ENCODE measurements around the gene TUBGCP3.

Gene TUBGCP3

DNA sequence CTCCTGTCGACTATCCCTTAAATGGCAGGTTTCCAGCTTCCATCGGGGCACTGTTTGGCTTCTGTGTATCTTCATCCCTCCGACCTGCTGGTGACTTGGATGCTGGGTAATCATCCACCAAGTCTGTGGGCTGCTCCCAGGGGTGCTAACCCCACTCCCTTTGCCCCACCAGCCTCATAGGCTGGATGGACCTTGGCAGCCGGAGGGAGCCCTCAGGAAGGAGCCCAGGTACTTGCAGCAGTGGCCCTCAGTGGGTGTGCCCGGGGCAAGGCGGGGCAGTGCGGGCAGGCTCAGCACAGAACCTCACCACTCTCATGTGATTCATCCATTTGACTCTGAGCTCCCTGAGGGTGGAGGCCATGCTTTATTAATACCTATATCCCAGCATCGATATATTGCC lies 27.4 kb upstream of the TUBGCP3 start:
- no peak for DNase-seq

DNA sequence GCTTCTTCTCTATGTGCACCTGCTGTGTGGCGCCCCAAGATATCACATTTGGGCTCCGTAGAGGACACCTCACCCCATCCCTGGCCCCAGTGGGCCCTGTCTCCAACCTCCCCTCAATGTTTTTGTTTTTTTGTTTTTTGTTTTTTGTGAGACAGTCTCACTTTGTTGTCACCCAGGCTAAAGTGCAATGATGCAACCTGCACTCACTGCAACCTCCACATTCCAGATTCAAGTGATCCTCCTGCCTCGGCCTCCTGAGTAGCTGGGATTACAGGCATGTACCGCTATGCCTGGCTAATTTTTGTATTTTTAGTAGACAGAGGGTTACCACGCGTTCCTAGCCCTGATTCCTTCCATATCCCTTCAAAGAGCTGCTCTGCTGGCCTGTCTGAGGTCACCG lies 26.9 kb upstream of the TUBGCP3 start:
- DNase-seq = no peak

DNA sequence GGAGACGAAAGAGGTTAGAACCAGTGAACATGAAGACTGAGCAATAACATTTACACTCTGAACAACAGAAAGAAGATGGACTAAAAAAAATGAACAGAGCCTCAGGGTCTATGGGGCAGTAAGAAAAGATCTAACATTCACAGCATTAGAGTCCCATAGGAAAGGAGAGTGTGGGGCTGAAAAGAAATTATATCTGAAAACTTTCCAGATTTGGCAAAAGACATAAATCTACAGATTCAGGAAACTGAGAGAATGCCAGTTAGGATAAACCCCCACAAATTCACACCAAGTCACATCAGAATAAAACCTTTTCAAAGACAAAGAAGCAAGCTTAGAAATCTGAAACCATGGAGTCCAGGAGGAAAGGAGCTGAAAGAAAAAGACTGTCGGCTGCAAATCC lies 20.3 kb upstream of the TUBGCP3 start:
- DNase-seq = no peak

DNA sequence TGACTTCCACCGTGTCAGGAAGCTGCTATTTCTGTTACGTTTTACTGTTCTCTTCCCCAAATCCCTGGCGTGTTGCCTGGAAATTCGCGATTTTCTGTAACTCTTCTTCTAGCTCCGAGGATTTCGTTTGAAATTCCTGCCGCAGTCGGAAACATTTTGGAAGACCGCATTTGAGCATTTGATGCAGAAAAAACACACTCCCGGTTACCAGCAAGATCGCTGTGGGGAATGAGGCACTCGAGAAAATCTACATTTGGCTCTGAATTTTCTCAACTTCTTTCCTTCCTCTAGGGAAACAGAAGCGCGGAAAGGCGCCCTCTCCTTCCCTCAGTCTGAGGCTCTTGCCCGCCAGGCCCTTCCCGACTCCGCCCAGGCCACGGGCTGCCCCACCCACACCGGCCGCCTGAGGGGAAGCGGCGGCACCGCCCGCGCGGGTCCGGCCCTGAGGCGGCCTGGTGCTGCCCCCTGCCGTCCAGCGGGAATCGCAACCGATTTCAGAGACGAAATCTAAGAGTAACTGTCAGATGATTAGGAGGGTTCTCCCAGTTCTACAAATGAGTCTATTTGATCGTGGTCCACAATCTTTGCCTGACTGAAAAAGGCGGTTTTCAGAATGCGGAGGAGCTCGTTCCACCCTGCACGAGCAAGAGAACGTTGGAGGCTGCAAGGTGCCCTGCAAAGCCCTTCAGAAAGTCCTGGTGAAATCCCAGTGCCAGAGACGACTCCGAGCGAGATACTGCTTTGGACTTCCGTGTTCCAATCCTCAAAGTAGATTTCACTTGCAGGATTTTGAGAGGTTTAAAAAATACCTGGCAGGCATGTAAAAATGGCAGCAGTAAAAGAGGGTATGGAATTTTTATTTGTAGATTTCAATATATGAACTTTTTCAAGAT lies 18.4 kb upstream of the TUBGCP3 start:
- peak; percentile 72 for DNase-seq

DNA sequence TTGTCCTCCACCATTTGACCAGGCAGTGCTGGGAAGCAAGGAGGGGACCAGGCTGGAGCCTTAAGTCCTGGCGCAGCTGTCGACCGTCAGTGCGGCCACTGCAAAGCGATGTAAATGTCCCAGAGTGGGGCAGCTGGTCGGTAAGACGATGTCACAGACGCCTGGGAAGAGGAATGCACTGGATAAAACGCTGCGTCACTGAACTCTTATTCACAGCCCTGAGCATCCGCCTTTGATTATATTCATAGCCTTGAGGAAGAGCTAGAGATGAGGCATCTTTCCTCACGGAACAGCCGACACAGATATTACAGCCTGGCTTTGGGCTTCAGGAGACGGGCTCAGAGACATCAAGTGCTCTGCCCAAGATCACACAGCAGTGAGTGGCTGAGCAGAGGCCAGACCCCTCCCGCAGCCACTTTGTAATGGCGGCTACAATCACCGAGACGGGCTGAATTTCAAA lies 17.6 kb upstream of the TUBGCP3 start:
- no peak for DNase-seq

DNA sequence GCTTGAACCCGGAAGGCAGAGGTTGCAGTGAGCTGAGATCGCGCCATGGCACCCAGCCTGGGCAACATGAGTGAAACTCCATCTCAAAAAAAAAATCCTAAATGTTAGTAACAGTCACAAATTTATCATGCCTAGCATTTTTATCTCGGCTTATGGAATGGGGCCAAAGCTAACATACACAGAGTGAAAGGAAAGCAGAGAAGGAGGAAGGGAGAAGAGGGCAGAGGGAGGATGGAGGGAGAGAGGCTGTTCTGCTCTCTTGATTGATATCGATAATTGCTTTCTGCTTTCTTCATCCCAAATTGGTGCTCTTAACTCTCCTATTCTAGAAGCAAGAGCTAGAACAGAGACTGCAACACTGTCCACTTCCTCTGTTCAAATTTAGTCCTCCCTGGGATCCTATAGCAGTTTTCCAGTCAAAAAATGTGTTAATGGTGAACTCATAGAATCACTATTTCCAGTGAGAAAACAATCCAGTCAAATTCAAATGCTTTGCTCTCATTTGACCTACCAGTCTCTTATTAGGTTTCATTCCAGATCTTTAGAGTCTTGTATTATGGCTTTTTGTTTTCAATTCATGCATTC lies 15.8 kb upstream of the TUBGCP3 start:
- DNase-seq = no peak

DNA sequence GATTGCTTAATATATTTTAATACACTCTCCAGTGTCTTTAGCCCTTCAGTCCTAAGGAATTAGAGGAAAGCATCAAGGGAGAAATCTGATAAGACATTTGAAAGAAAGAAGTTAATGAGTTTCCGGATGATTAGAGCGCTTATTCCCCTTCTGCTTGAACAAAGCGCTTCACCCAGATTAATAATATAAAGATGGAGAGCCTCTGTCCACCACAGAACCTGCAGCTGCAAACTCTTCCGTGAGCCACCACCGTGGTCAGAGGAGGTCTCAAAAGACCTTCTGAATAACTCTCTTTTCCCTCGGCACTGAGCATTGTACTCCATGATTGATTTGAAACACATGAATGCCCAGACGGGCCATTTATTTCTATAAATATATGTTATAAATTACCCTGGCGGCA lies 14.2 kb upstream of the TUBGCP3 start:
- DNase-seq = no peak

DNA sequence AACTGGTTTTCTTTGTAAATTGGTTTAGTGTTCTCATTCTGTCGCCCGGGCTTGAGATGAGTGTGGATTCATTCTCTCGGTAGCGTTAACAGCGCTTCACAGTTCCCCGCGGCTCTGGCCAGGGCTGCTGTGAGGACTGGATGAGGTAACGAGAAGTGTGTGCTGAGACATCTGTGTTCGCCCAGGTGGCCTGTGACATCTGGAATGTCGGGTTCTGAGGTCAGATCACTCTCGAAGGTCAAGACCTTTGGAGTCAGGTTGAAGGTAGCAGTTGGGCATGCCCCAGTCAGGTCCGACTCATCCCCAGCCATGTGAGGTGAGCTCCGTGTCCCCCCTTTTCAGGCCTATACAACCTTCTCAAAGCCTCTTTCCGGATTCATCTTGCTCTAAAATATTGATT lies 13.4 kb upstream of the TUBGCP3 start:
- no peak for DNase-seq

DNA sequence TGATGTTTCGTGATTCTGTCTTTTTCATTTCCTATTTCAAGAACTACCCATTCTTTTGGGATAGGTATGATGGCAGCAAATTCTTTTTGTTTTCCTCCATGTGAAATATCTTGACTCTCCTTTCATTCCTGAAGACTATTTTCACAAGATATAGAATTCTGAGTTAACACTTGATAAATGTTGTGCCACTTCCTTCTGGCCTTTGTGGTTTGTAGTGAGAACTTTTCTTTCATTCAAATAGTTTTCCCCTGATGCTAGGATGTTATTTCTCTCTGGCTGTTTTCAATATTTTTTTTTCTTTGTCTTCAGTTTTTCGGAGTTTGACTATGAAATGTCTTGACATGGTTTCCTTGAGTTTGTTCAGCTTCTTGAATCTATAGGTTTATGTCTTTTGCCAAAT lies 8.3 kb upstream of the TUBGCP3 start:
- DNase-seq = no peak

DNA sequence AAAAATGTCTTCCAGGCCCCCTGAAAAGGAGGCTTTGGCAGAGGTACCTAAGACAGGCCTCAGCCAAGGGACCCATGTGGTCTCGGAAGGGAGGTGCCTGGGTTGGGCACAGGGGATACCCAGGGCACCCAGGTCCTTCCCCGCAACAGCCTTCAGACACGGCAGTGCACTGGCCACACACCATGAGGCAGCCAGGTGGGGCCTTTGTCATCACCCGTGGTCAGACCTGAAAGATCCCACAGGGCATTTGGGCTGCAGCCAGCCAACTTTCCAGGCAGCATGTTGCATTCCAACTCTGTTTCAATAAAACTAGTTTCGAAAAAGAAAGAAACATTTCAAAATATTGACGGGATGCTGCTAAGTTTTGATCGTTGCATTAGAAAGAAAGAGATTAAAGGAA lies 4.7 kb upstream of the TUBGCP3 start:
- DNase-seq = no peak

DNA sequence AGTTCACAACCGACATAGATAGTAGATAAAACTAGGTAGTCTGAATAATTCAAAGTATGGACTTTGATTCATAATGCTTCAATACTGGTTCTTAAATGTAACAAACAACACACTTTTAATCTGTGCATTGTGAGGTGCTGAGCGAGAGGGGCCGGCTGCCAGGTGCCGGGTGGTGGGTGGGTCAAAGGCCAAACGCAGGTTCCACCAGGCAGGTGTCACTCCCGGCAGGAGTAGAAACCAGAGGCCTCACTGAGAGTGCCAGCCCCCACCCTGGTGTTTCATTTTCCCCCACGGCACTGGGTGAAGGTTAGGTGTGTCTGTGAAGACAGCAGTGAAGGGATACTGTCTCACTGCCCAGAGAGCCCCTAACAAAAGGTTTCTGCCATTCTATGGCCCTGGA lies 4.2 kb upstream of the TUBGCP3 start:
- no peak for DNase-seq

DNA sequence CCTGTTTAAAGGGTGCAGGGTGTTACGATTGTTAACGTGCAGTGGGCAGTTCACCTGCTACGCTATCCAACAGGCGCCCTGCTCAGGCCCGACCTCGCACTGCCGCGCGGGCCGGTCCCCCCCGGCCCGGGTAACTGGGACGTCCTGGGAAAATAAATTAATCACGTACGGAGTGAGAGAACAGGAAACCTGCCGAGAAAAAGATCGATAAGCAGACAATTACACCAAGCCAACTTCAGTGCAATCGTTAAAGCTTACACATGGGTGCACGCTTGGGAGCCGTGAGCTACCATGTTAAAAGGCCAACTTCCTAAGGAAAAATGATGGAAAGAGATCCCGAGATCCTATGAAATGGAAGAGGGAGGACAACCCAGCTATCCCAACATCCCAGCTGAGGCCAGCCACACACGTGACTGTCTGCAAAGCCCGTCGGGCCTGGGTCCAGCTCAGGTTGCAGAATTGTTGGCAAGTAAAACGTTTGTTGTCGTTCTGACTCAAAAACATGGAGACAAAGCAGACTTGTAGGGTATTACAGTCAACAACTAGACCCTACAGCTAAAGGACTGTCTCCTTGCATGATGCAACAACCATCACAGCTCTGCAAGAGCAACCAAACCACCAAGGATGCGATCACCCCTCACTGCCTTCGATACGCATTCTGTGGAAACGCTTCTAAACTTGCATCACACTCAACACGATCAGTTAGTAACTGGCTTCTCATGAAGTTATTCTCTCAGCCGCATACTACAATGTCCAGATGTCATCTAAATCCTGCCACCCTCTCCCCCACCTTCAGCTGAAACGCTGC lies 741 bp upstream of the TUBGCP3 start:
- no peak for DNase-seq

DNA sequence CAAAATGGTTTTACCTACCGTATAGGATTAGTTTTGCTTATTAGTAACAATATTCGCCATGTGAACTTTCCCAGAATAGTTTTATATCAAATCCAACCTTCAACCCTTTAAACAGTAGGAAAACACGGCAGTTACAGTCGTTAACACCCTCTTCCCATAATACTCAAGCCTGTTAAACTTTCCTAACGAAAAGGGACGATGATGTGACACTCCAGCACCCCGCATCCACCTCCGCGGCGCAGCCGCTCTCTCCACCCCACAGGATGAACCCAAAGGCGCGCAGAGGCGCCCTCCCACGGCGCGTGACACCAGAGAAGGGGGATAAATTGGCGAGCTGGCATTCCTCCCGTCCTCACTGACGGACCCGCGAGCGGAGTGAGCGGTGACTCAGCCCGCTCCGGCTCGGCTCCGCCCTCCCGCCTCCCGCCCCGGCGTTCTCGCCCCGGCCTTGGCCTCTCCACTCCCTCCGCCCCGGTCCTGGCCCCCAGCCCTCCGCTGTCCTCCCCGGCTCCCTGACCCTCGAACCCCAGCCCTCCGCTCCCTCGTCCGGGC lies 665 bp downstream of the TUBGCP3 start:
- DNase-seq = peak; percentile 66

DNA sequence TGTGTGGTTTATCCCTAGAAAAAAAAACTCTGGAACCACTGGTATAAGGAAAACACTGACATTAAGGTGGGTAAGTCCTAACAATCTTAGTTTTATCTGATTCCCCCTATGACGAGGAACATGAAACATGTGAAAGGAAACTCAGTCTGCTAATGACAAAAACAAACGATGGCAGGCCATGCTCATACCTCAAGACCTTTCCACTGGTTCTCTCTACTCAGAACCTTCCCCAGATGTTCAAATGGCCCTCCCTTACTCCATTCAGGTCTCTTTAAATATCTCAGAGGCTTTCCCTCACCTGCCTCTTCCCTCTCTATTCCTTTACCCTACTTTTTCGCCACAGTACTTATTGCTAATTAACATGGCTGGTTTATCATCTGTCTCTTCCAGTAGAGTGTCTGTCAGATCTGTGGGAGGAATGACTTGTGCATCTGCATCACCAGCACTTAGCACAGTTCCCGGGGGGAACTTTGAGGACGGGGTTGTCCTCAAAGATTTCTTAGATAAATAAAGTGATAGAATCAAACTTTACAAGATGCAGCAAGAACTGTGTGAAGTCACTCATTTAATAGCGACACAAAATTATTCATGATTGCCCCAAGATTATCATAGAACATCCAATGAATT lies 1.5 kb downstream of the TUBGCP3 start:
- DNase-seq = no peak

DNA sequence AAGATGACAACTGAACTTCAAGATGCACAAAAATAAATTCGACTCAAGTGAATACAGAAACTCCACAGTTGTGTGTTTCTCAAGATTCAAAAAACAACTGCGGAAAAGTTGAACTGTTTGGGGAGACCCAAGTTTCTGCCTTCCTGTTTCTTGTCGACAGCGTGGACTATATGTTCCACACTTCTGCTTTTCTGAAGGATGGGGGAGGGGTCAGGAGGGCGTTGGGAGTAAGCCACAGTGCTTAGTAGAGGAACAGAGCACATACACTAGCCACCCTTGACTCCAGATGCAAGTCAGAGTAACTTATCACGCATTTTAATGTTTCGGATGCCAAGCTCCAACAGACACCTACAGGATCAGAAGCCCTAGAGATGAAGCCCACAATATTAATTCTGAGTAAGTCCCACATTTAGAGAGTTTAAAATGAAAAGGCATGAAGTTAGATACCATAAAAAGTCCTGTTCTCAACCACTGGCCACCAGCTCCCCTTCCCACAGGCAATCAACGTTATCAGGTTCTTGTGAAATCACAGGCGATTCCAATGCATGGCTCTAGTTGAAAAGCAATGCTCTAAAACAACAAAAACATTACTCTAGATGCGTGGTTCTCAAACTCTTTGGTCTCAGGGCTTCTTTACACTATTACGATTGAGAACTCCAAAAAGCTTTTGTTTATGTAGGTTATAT lies 4.2 kb downstream of the TUBGCP3 start:
- no peak for DNase-seq

DNA sequence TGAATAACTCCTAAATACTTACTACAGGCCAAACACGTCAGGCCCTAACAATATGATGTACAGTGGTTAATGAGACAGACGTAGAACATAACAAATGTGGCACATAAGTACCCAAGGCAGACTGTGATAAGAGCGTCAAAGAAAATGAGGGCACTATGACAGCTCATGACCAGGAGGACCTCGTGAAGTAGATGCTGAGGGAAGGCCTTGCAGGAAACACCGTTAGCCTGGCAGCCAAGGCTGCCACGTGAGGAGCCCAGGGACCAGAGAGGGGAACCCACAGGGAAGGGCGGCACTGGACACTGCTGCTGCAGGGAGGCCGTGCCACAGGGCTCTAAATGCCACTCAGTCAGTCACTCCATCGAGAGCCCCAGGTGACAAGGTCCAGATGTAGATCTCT lies 5.7 kb downstream of the TUBGCP3 start:
- no peak for DNase-seq

DNA sequence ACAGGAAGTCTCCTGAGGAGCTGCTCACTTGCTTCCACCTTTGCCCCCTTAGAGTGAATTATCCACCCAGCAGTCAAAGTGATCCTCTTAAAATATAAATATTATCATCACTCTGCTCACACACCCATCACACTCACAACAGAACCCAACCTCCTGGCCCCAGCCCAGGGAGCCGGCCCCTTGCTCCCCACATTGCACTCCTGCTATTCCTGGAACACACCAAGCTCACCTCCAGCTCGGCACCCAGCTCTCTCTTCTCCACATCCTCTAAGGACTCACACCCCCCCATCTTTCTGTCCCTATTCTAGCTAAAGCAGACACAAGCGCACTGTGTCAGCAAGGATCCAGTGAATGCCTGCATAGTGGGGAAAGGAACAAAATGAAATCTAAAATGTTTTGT lies 7.0 kb downstream of the TUBGCP3 start:
- no peak for DNase-seq

DNA sequence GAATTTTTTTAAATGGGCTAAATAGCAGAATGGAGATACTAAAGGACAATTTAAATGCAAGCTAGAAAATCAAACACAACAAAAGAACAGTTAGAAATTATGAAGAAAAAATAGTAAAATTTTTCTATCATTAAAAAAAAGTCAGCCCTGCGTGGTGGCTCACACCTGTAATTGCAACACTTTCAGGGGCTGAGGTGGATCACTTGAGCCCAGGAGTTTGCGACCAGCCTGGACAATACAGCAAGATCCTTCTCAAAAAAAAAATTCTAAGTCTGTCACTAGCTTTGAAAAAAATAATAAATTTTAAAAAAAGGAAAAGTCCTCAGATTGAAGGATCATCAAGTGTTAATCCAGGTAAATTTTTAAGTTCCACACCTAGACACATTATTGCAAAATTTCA lies 7.7 kb downstream of the TUBGCP3 start:
- DNase-seq = no peak

DNA sequence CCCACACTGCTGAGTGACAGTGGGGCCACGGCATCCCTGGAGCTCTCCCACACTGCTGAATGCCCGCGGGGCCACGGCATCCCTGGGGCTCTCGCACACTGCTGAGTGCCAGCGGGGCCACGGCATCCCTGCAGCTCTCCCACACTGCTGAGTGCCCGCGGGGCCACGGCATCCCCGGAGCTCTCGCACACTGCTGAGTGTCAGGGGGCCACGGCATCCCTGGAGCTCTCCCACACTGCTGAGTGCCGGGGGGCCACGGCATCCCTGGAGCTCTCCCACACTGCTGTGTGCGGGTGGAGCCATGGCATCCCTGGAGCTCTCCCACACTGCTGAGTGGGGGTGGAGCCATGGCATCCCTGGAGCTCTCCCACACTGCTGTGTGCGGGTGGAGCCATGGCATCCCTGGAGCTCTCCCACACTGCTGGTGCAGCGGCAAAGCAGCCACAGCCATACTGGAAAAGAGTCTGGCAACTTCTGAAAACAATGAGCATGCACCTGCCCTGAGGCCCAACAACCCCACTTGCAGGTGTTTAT lies 8.6 kb downstream of the TUBGCP3 start:
- DNase-seq = no peak

DNA sequence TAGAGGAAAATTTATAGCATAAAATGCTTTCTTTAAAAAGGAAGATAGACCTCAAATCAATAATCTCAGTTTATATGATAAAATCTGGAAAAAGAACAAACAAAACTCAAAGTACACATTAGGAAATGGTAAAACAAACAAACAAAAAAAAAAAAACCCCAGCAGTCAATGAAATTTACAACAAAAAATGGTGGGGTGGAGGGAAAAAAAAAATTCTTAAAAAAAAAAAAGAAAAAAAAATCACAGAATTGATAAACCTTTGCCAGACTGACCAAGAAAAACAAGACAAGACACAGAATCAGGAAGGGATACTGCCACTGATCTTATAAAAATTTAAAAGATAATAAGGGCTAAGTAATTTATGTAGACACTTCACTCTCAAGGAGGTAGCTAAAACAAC lies 11.2 kb downstream of the TUBGCP3 start:
- no peak for DNase-seq

DNA sequence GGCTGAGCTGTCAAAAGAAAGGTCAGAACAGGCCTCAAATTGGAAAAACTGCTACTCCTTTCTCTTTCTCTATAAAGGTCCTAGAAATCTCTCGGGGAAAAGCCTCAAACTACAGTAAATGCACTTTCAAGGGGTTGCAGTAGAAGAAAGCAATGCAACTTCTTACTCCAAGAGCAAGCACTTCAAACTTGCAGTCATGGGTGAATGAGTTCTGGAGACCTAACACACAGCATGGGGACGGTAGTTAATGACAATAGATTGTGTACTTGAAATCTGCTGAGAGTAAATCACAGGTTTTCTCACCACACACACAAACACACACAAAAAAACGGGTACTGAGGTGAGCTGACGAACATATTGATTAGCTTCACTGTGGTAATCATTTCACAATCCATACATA lies 11.8 kb downstream of the TUBGCP3 start:
- DNase-seq = no peak

DNA sequence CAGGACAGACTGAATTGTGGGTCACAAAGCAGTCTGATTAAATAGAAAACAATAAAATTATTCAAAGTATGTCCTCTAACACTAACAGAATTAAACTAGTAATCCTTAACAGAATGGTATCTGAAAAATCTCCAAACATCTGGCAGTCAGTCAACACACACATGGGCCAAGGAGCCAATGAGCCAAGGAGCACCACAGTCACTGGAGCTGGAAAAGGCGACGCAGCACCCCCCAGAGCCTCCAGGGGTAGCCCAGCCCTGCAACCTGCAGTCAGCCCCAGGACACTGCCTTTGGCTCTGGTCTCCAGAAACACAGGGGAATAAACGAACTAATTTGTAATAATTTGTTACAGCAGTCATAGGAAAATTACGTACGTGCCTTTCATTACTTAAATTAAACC lies 12.3 kb downstream of the TUBGCP3 start:
- no peak for DNase-seq

Data from NCI-H1694 treated with DMSO at 0.1 percent for 48 hours (cell line).